Spleen (tissue), 7 donors: Measurements from ENCODE around the gene TSC22D2.

Experiments
- POLR2A ChIP-seq, 3 donors: fragments of 450-650 bp; IDR thresholded peaks; one replicate each; pipeline ENCODE4 v1.5.1; 2017; ENCODE audit warnings: antibody characterized with exemption in 3 of 3, mild to moderate bottlenecking in 1 of 3
- POLR2AphosphoS5 ChIP-seq, 3 donors: sonication (generic); formaldehyde crosslinking; IDR thresholded peaks; one replicate each; pipeline ENCODE4 v1.5.1; 2017; ENCODE audit warnings: antibody characterized with exemption in 3 of 3
- TF ChIP-seq, protein P1 (sequence below), 11 experiments: fragments of 200-600 bp in 7 of 11; fragments of 450-650 bp in 4 of 11; sonication (generic) in 4 of 11; IDR thresholded peaks in 8 of 11; conservative IDR thresholded peaks in 3 of 11; 1 replicate in 7 of 11; 2 replicates in 4 of 11; pipeline versions ENCODE4 v1.4.0 to v1.8.0; 2016 to 2021; ENCODE audit warnings: antibody characterized with exemption in 11 of 11, inconsistent platforms in 4 of 11, mild to moderate bottlenecking in 1 of 11
- donor health status: DM: no; HTN: no; CAD: no; lungs with moderate emphysema.
- donor health status: DM: no; HTN: no; CAD: no.
- donor health status: DM: no; HTN: no; CAD: no.

DNA sequence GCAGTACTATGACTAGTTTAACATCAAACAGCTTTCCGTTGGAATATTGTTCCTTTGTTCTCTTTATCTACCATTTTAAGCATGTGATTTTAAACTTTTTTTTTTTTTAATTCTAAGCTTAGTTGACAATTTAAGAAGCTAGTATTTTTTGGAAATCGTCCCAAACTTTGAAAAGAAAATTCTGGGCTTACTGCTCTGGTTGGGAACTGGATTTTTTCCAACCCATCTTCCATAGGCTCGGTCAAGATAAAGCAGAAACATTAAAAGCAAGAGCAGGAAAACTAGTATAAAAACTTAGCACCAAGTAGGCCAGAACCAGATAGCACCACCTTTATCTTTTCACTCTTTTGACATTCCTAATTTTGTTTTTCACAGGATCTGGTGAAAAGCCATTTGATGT lies 49.9 kb downstream of the TSC22D2 start:
- TF ChIP-seq, protein P1, sequence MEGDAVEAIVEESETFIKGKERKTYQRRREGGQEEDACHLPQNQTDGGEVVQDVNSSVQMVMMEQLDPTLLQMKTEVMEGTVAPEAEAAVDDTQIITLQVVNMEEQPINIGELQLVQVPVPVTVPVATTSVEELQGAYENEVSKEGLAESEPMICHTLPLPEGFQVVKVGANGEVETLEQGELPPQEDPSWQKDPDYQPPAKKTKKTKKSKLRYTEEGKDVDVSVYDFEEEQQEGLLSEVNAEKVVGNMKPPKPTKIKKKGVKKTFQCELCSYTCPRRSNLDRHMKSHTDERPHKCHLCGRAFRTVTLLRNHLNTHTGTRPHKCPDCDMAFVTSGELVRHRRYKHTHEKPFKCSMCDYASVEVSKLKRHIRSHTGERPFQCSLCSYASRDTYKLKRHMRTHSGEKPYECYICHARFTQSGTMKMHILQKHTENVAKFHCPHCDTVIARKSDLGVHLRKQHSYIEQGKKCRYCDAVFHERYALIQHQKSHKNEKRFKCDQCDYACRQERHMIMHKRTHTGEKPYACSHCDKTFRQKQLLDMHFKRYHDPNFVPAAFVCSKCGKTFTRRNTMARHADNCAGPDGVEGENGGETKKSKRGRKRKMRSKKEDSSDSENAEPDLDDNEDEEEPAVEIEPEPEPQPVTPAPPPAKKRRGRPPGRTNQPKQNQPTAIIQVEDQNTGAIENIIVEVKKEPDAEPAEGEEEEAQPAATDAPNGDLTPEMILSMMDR (IDR thresholded peaks at IDR 0.05 in 8 of 11, conservative IDR thresholded peaks at IDR 0.05 in 3 of 11): no peak
- TF ChIP-seq POLR2AphosphoS5 (IDR thresholded peaks at IDR 0.05) (no peak), POLR2A (IDR thresholded peaks at IDR 0.05) (no peak)
